GM21360 (cell line): ENCODE data around the gene SPTAN1.
A peak's percentile ranks its signal among the peaks of the same experiment; 100 is the strongest.
"Not testable (repeated sequence)": the region's sequence is repeated elsewhere in the genome, so short reads cannot be mapped to it uniquely, and the experiment has no call there.

Experiments
- ATAC-seq: cut with Tn5 transposase; IDR thresholded peaks from one replicate; pipeline ENCODE4 v1.9.1; 2021; ENCODE audit warnings: mild to moderate bottlenecking, moderate library complexity; ENCODE audit not compliant: unreplicated experiment

Gene SPTAN1

DNA sequence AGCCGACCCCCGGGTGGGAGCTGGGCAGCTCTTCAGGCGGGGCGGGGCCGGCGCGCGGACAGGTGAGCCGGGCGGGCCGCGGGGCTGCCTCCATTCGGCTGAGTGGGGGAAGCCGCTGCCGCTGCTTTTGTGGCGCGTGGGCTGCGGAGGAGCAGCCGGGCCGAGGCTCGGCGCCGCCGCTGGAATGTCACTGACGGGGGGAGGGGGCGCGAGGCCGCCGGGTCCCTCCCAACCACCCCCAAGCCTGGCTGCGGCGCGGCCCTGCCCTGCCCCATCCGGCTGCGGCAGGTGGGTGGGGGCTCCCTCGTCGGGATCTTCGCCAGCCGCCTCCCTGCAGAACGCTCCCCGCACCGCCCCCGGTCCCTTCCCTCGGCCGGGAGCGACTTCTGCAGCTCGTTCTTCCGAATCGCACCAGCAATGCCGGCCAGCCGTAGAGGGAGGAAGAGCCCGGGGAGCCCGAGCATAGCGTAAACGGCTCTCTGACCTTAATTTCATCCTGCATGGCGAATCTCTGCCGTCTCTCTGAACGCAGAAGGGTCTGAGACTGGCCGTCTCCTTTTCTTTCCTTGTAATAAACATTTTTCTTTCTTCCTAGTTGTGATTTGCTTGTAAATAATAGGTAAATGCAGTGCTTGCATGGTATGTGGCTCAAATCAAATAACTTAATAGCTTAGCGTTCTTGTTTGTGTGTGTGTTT, 505 bp downstream of the SPTAN1 start:
- ATAC-seq: peak; percentile 29

DNA sequence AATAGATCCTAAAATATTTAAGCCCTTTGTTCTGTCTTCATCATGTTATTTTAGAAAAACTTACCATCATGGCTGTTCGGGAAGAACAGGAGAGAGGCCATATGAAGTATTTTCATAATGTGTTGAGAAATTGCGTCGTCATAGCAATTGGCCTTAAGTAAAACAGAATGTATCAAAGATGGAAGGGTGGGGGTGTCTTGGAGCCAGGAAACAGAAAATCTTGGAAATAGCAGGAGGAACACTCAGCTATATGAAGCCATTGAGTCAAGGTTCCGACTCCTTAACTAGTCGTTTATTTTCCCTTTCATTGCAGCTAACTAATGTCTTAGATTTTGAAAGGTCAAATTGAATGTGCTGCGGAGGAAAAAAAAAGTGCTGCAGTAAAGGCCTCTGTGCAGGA, 1.3 kb downstream of the SPTAN1 start:
- ATAC-seq: no peak

DNA sequence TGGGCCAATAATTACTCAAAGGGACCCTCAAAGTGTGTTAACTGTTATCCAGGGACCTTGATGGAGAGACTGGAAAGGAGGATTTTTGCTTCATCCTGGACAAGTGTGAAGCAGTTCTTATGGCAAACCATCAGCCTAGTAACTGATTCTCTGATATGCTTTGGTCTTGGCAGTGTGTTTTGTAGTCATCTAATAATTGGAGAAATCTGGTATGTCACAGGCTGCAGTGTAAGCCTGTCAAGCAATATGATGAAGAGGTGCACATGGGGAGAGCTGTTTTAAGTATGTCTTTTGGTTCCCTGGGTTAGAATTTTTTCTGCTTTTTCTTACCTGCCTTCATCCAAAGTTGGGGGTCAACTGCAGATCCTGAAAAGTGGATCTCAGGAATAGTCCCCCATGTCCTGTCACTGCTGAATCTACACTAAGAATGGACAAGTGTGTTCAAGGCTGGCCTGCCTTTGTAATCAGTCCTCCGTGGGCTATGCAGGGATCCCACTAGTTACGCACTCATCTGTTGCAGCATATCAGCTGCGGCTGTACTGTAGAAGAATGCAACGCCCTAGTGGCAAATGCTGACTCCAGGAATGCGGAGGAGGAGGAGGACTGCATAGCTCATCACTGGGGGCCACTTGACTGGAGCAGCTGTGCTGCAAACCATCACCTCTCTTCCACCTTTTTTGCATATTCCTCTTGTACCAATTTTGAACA, 1.9 kb downstream of the SPTAN1 start:
- ATAC-seq: no peak

DNA sequence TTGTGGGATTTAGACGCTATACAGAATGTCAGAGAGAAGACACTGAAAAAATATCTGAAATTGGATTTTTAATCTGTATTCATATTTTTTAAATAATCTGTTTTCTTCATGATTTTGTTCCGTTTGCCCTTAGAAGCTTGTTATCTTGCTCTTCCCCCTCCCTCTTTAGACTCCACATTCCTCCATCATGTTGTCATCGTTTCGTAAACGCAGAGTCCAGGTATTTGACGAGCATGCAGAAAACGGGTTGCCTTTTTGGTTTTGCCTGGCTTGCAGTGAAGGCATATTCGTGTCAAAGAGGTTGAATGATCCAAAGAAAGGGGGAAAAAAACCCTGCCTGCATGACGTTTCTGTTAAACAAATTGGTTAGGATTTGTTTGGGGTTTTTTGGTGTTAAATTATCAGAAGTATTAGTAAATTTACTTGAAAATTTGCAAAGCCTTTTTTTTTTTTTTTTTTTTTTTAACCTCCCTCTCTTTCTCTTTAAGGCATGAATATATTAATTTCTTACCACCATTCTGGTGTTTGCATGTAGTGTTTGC, 2.9 kb downstream of the SPTAN1 start:
- no peak for ATAC-seq

DNA sequence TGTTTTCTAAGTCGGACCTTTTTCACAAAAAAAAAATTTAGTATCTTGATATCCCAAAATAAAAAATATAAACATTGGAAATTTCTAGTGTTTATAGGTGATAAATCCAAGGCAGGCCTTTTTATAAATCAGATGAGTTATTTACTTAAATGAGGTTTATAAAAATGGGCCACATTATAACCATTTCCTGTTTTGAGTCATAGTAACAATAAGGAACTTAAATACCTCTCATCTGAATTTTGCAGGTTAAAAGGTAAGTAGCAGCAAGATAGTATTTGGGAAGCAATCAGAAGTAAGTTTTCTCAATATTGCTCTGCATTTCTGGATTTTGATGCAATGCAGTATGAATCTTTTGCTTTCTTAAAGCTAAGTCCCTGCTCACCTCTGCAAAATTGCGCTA, 3.9 kb downstream of the SPTAN1 start:
- ATAC-seq: no peak

DNA sequence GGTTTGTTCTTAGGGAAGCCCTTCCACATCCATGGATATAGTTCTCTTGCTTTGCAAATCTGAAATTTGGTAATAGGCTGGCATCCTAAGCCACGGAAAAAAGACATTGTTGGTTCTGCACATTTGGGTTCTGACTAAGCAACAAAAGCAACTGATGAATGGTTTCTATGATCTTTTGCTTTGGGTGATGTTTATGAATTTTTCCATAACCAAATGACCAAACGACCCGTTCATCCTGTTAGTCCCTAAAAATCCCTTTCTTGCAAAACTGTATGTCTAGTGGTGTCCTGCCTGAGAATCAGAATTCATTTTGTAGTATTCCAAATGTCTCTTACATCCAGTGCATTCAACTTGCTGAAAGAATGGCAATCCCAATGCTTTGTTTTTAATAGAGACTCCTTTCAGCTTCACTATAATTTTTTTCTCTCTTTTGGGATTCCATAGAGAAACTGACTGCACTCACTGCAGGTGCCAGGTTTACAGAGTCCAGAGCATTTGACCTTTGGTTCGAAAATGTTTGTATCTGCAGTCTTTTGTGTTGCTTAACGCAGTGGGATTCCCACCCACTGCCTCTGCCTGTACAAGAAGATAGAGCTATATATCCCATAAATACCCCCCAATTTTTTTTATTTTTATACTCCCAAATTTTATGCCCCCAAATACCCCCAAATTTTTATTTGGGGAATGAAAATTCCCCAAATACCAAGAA, 4.7 kb downstream of the SPTAN1 start:
- no peak for ATAC-seq

DNA sequence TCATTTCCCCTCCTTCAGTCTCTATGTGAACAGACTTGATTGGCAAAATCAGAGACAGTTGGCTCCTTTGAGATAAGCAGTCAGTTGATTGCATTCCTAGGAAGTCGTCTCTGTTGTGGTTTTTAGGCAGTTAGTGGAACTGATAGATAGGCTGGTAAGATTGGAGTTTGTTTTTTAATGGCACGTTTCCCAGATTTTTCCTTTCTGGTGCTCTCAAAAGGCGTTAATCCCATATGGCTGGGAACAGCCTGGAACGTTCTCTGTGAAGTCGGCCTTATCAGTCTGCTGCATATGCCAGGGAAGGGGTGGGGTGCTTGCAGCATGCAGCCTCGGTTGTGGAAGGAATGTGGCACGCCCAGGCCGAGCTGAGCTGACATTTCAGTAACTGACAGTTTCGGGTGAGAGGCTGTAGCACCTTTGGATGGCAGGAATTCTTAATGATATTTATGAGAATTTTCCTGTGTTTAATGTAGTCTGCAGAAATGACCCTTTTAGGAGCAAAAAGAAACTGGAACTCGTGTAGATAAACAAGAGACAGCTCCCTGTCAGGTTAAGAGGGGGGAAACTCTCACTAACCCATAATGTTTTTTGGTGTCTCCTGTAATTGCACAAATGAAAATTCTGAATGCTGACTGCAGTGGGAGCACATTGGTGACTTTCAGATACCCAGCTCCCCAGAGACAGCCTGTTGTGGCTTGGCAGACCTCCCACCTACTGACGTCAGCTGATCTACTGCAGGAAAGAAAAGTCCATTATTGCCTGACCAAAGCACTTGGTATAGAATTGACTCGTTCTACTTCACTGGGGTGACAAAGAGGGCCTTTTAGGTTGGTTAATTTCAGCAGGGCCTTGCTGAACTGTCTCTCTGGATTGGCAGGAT, 6.3 kb downstream of the SPTAN1 start:
- peak; percentile 77 for ATAC-seq

DNA sequence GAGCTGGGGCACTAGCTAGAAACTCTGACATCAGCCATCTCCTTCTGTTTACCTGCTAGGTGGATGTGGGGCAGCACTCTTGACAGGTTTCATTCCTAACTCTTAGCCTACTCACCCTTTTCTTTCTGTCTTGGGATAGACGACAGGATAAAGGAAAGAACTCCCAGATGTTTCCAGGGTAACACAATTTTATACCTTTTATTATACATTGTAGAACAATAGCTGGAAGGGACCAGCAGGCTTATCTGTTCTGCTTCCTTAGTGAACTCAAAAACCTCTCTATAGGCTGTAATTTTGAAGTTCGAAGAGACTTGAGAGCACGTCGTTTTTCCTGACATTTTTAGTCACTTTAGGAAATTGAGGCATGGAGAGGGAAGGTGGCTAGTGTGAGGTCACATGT, 13.2 kb downstream of the SPTAN1 start:
- no peak for ATAC-seq

DNA sequence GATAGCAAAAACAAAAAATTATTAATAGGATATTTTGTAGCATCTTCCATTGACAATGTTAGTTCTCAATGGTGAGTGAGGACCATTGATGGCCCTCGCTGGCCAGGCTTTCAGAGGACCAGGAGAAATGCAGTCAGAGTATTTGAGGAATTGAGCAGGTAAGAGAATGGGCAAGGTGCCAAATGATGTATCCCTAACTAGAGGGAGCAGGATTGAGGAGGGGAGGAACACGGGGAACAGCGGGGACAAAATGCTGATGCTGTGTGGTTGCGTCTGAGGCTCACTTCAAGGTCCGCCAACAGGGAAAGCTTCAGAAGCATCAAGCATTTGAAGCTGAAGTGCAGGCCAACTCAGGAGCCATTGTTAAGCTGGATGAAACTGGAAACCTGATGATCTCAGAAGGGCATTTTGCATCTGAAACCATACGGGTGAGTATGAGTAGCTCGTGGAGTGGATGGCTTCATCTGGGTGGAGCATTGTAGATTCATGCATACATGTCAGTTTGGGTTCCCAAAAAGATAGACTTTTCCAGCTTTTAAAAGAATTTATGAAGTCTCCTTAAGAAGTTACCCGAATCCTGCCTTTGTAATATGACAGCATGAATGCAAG, 16.2 kb downstream of the SPTAN1 start:
- ATAC-seq: no peak

DNA sequence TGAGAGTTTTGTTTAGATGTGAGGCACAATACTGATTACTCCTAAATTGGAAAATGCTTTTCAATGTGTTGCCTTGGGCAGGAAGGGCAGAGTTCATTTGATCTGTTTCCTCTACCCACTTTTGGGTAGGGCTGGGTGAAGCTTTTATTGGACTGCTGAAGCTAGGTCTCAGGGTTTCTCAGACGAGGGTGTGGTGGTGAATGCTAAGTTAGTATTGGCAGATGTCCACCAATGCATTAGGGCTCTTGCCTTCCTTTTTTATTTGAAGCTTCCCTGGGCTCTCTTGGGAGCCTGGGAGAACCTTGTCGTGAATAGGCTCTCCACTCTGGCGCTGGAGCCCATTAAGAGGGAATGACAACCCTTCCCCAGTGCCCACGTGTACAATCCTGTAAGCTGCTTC, 23.1 kb downstream of the SPTAN1 start:
- ATAC-seq: no peak

DNA sequence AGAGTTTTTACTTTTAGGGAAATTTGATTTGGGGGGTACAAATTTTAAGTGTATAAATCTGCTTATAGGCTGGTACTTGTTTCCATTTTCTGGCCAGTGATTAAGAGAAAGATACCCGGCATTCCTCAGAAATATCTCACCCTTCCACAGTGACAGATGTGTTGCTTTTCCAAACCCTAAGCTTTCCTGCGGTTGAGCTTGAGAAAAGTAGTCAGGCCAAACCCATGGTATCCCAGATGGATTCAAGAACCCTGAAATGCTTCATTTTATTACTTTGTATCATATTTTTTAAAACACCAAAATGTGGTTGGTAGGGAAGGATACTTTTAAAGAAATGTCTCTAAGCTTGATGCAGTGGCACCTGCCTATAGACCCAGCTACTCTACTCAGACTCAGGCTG, 23.5 kb downstream of the SPTAN1 start:
- ATAC-seq: no peak

DNA sequence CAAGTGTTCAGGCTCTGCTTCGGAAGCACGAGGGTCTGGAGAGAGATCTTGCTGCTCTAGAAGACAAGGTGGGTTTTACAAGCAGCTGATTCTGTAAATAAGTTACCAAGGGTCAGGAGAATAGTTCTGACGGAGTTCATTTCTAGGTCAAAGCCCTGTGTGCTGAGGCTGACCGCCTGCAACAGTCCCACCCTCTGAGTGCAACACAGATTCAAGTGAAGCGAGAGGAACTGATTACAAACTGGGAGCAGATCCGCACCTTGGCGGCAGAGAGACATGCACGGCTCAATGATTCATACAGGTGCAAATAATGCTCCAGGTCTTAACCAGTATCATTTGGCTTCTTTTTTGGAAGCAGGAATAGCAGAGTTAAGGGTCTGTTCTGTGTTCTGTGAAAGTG, 24.8 kb downstream of the SPTAN1 start:
- no peak for ATAC-seq

DNA sequence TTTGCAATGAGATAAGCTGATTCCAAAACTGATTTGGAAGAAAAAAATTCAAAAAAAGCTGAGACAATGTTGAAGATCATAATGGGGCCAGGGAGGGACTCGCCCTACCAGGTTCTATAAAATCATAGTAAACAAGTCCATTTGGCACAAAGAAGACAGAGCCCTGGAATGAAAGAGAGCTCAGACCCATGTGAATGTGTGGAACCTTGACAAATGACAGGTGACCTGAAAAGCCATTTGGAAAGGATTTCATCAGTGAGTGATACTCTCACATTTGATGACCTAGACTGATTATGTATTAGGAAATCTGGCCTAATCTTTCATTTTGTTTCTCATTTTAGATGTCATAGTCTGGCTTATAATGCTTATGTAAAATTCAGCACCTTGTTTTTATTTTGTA, 26.8 kb downstream of the SPTAN1 start:
- no peak for ATAC-seq

DNA sequence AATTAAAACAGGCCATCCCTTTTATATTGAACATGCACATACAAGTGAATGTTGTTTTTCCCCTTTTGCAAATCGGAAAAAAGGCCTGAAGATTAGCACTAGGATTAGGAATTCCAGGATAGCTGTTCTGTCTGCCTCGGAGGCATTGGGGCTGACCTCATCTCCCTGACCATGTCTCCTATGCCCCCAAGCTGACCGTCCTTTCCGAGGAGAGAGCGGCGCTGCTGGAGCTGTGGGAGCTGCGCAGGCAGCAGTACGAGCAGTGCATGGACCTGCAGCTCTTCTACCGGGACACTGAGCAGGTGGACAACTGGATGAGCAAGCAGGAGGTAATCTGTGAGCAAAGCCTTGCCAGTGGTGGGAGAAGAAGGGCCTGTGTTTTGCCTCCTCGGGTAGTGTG, 28.3 kb downstream of the SPTAN1 start:
- ATAC-seq: no peak

DNA sequence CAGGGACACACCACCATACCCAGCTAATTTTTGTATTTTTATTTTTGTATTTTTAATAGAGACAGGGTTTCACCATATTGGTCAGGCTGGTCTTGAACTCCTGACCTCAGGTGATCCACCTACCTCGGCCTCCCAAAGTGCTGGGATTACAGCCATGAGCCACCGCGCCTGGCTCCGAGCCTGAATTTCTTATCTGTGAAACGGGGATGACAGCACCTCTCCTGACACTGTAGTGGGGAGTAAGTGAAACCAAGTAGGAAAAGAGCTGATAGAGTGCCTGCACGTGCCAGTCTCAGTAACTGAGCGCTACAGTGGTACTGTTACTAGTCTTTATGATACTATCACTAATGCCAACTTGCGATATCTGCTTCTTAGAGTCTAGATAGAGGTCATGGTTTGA, 32.8 kb downstream of the SPTAN1 start:
- ATAC-seq: not testable (repeated sequence)

DNA sequence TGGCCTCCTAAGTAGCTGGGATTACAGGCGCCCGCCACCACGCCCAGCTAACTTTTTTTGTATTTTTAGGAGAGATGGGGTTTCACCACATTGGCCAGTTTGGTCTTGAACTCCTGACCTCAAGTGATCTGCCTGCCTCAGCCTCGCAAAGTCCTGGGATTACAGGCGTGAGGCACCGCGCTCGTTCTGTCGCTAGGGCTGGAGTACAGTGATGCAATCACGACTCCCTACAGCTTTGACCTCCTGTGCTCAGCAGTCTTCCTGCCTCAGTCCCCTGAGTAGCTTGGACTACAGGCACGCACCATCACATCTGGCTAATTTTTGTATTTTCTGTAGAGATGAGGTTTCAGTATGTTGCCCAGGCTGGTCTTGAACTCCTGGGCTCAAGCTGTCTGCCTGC, 34.5 kb downstream of the SPTAN1 start:
- not testable (repeated sequence) for ATAC-seq

DNA sequence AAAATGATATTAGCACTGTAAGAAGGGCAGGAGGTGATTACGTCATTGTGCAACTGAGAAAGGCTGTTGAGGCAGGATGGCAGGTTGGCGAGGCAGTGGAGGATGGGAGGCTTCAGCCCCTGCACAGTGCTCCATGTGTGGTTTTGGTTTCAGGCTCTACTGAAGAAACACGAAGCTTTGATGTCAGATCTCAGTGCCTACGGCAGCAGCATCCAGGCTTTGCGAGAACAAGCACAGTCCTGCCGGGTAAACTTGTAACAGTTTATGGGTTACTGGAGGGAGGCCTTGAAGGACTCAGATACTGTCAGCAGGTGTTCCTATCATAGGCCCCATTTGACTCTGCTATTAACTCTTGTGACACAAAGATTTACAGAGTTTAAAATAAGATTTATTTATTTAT, 35.1 kb downstream of the SPTAN1 start:
- no peak for ATAC-seq

DNA sequence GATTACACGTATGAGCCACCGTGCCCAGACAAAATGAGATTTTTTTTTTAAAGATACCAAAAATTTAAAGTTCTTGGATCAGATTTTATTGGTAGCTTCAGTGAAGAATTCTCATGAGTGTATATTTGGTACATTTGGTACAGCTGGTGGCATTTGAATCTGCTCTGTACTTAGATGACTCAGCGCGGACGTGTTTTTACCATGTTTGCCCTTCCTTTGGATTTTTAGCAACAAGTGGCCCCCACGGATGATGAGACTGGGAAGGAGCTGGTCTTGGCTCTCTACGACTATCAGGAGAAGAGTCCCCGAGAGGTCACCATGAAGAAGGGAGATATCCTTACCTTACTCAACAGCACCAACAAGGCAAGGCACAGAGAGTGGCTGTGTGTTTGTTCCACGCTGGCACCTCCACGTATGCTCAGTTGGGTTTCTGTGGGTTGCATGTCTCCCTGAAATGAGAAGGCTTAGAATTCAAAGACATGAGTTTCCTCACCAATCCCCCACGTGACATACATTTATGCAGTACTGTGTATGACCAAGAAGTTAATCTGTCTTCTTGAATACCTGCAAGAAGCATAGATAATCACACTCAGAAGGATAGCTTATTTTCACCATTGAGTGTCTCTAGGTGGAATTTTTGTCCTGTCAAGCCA, 36.3 kb downstream of the SPTAN1 start:
- ATAC-seq: no peak

DNA sequence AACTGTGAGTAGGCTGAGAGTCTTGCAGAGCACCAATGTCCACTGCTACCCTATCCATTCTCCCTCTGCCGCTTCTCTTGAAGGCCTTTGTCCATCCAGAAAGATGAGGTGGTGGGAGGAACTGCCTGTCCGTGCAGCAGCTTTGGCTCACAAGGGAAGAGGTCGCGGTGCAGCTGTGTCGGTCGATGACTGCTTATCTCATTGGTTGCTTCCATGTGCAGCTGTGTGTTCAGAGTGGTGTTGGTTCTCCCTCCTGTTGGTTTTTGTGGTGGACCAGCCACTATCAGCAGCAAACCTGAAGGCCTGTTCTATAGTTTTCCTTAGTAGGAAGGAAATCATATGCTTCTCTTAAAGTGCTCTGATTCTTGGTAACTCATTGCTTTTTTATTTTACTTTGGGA, 40.7 kb downstream of the SPTAN1 start:
- ATAC-seq: no peak

DNA sequence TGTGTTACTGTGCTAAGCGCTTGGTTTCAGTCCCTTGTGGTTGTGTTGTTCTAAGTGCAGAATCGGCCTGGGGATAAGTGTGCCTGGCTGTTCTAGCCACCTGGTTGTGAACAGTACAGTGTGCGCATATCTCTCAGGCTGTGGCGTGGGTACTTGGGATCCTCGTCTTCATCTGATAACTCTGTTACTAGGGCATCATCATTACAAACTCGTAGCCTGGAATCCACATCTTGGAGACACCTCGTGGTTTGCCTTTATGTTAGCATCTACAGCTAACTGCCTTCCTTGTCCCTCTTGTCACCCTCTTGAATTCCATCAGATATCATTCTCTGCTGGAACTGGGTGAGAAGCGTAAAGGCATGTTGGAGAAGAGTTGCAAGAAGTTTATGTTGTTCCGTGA, 41.5 kb downstream of the SPTAN1 start:
- no peak for ATAC-seq
